HFFc6 (cell line): ENCODE data around the gene PTPN21. TPM values are rescaled to one million over a fixed set of nuclear protein-coding genes. Genes with fewer than 3 reads are reported as not detected.

ENCODE experiments used
- DNase-seq: peaks from one replicate; pipeline ENCODE4 v3.0.0-alpha.2; 2018
- H3K27ac Mint-ChIP-seq: 2 replicates; pipeline ENCODE4 v1.8.0; 2020; ENCODE audit warnings: mild to moderate bottlenecking, mixed read lengths
- H3K27me3 Mint-ChIP-seq: 2 replicates; pipeline ENCODE4 v1.8.0; 2021; ENCODE audit warnings: mild to moderate bottlenecking, moderate library complexity, mixed read lengths; ENCODE audit not compliant: insufficient read depth
- H3K36me3 Mint-ChIP-seq: 2 replicates; pipeline ENCODE4 v1.8.0; 2021; ENCODE audit warnings: low read depth, mixed read lengths
- H3K4me1 Mint-ChIP-seq: 2 replicates; pipeline ENCODE4 v1.8.0; 2020; ENCODE audit warnings: low read depth, mixed read lengths
- H3K4me3 Mint-ChIP-seq: 2 replicates; pipeline ENCODE4 v1.8.0; 2020; ENCODE audit warnings: mild to moderate bottlenecking, moderate library complexity, mixed read lengths
- H3K9me3 Mint-ChIP-seq: 2 replicates; pipeline ENCODE4 v1.8.0; 2020; ENCODE audit warnings: mild to moderate bottlenecking, mixed read lengths
- CTCF ChIP-seq: fragments of 200-600 bp; sonication (generic); IDR thresholded peaks from 2 replicates; pipeline ENCODE4 v1.5.0; 2021; ENCODE audit warnings: antibody characterized with exemption, mild to moderate bottlenecking
- total RNA-seq, 6 experiments: library from RNA; stranded (reverse); fragmentation: NEBNext Ultra II Directional; extraction: Animal tissue kit (Norgen Biotek cat#: 25700); gene quantifications; 2 replicates in 1 of 6; 3 replicates in 5 of 6; pipeline ENCODE4 v1.2.3, GENCODE V29; 2021

Gene PTPN21
- total RNA-seq, 6 experiments from 2014 or later = 22.0 to 25.9 (median 24.9) TPM

GRCh38 chr14:88552876-88553275 lies 1.9 kb downstream of the PTPN21 start:
- Mint-ChIP-seq H3K9me3 (no peaks in the 10 kb centered on the region), H3K27ac (no peak overlapping the region), H3K4me1 (peaks cover 47% of the 10 kb centered on the region), H3K27me3 (no peaks in the 10 kb centered on the region; the same call in 1 of the 2 replicates), H3K36me3 (peaks cover 14% of the 10 kb centered on the region), H3K4me3 (peak overlapping the region; percentile 98)
- TF ChIP-seq CTCF = no peak
- no peak for DNase-seq

GRCh38 chr14:88551980-88552431 lies 2.8 kb downstream of the PTPN21 start:
- Mint-ChIP-seq H3K36me3 (peaks cover 18% of the 10 kb centered on the region), H3K4me3 (peak overlapping the region; percentile 98), H3K9me3 (no peaks in the 10 kb centered on the region), H3K27me3 (no peaks in the 10 kb centered on the region; the same call in 1 of the 2 replicates), H3K4me1 (peaks cover 43% of the 10 kb centered on the region), H3K27ac (peak overlapping the region; percentile 72)
- no peak for TF ChIP-seq CTCF
- DNase-seq = no peak

GRCh38 chr14:88551094-88551870 lies 3.5 kb downstream of the PTPN21 start:
- Mint-ChIP-seq H3K36me3 (peaks cover 18% of the 10 kb centered on the region), H3K27ac (peak overlapping the region; percentile 33; the same call in 1 of the 2 replicates), H3K9me3 (no peaks in the 10 kb centered on the region), H3K4me3 (peak overlapping the region; percentile 98), H3K27me3 (no peaks in the 10 kb centered on the region), H3K4me1 (peaks cover 39% of the 10 kb centered on the region)
- peak; percentile 62 for TF ChIP-seq CTCF
- peak; percentile 85 for DNase-seq

GRCh38 chr14:88550078-88550477 lies 4.7 kb downstream of the PTPN21 start:
- no peaks in the 10 kb centered on the region for H3K27me3 Mint-ChIP-seq
- H3K36me3 Mint-ChIP-seq = peaks cover 18% of the 10 kb centered on the region
- no peak overlapping the region; the same call in 1 of the 2 replicates for H3K4me3 Mint-ChIP-seq
- H3K9me3 Mint-ChIP-seq = no peaks in the 10 kb centered on the region
- H3K4me1 Mint-ChIP-seq = peaks cover 27% of the 10 kb centered on the region
- DNase-seq = no peak
- TF ChIP-seq CTCF = no peak
- no peak overlapping the region for H3K27ac Mint-ChIP-seq

- Mint-ChIP-seq H3K27ac (peak overlapping the region; percentile 17; the same call in 1 of the 2 replicates), H3K9me3 (no peaks in the 10 kb centered on the region), H3K36me3 (peaks cover 19% of the 10 kb centered on the region), H3K4me1 (peaks cover 28% of the 10 kb centered on the region), H3K4me3 (no peak overlapping the region), H3K27me3 (no peaks in the 10 kb centered on the region)
- TF ChIP-seq CTCF = no peak
- no peak for DNase-seq
These were observed 7.4 kb downstream of the PTPN21 start for GRCh38 chr14:88547386-88547780.
